Esophagus muscularis mucosa (tissue), 4 donors: ENCODE data around the gene WDFY4. TPM values are rescaled to one million over a fixed set of nuclear protein-coding genes. Genes with fewer than 3 reads are reported as not detected.

Source experiments
- DNase-seq: peaks from one replicate; pipeline ENCODE4 v3.0.0-alpha.2; 2017; ENCODE audit errors: extremely low spot score
- H3K27ac ChIP-seq, 4 donors: fragments of 200-600 bp; sonication (generic); replicated peaks in 1 of 4; 1 replicate in 3 of 4; 2 replicates in 1 of 4; pipeline ENCODE4 v1.5.1; 2016 to 2019; ENCODE audit warnings: mild to moderate bottlenecking in 1 of 4
- H3K27me3 ChIP-seq, 4 donors: fragments of 200-600 bp; sonication (generic); one replicate each; pipeline versions ENCODE4 v1.5.1 to v1.6.0; 2016 to 2019
- H3K36me3 ChIP-seq, 4 donors: fragments of 200-600 bp; sonication (generic); one replicate each; pipeline ENCODE4 v1.5.1; 2016 to 2019
- H3K4me1 ChIP-seq, 4 donors: fragments of 200-600 bp; sonication (generic); one replicate each; pipeline ENCODE4 v1.5.1; 2016 to 2019
- H3K4me3 ChIP-seq, 4 donors: fragments of 200-600 bp; sonication (generic); 1 replicate in 2 of 4; 2 replicates in 2 of 4; pipeline ENCODE4 v1.5.1; 2016 to 2019; ENCODE audit warnings: mild to moderate bottlenecking in 4 of 4, moderate library complexity in 1 of 4
- H3K9me3 ChIP-seq, 4 donors: fragments of 200-600 bp; sonication (generic); 1 replicate in 3 of 4; 2 replicates in 1 of 4; pipeline ENCODE4 v1.5.1; 2016 to 2019
- CTCF ChIP-seq, 3 experiments: fragments of 200-600 bp in 2 of 3; fragments of 450-650 bp in 1 of 3; sonication (generic) in 2 of 3; IDR thresholded peaks; one replicate each; pipeline ENCODE4 v1.5.1; 2017 to 2019; ENCODE audit warnings: antibody characterized with exemption in 3 of 3, mild to moderate bottlenecking in 2 of 3, moderate library complexity in 1 of 3
- EP300 ChIP-seq: sonication (generic); formaldehyde crosslinking; IDR thresholded peaks from one replicate; pipeline ENCODE4 v1.6.1; 2017; ENCODE audit warnings: antibody characterized with exemption
- POLR2A ChIP-seq: fragments of 450-650 bp; IDR thresholded peaks from one replicate; pipeline ENCODE4 v1.6.1; 2017; ENCODE audit warnings: antibody characterized with exemption, moderate library complexity, mild to moderate bottlenecking, low read depth
- POLR2AphosphoS5 ChIP-seq, 2 donors: sonication (generic); formaldehyde crosslinking; IDR thresholded peaks; one replicate each; pipeline ENCODE4 v1.6.1; 2017; ENCODE audit warnings: antibody characterized with exemption in 2 of 2
- WGBS: methylation state at CpG from one replicate; pipeline ENCODE4 v1.1.5; 2018; 5-methylcytosine and 5-hydroxymethylcytosine counted together
- intact Hi-C: fragments of 100-400 bp; cut with DNase I; formaldehyde crosslinking; loops from one replicate; pipeline ENCODE4 v1.15.1; 2023
- total RNA-seq, 4 donors: library from RNA; depleted of rRNA; stranded (reverse); fragments of >200 nt; gene quantifications; one replicate each; pipeline versions ENCODE4 v1.1.0 to v1.2.1, GENCODE V29; 2016

The WDFY4 gene
- total RNA-seq, 4 donors from 2014 or later: 2.3 to 7.3 (median 5.2) TPM

- intact Hi-C loops: no loop called here
- H3K9me3 ChIP-seq: no peaks in the 10 kb centered on the region
- H3K4me3 ChIP-seq: no peak overlapping the region
- peaks cover 0 to 18% (median 0%) of the 10 kb centered on the region in 4 donors for H3K27me3 ChIP-seq
- peaks cover 0 to 15% (median 2%) of the 10 kb centered on the region in 4 donors for H3K4me1 ChIP-seq
- 53% methylated on average over 5 of the region's 5 CpGs for WGBS
- H3K36me3 ChIP-seq: no peaks in the 10 kb centered on the region
- no peak for DNase-seq
- no peak overlapping the region for H3K27ac ChIP-seq
- TF ChIP-seq CTCF (IDR thresholded peaks at IDR 0.05) (no peak), EP300 (no peak), POLR2AphosphoS5 (IDR thresholded peaks at IDR 0.05) (no peak), POLR2A (no peak)
Observed at GRCh38 chr10:48708144-48708543, 23.5 kb downstream of the WDFY4 start.

- TF ChIP-seq POLR2A: no peak
- TF ChIP-seq POLR2AphosphoS5 (IDR thresholded peaks at IDR 0.05): no peak
- TF ChIP-seq EP300: no peak
- Histone ChIP-seq H3K4me1 (peaks cover 0 to 15% (median 5%) of the 10 kb centered on the region in 4 donors), H3K4me3 (no peak overlapping the region), H3K36me3 (no peaks in the 10 kb centered on the region), H3K27me3 (peaks cover 0 to 2% (median 0%) of the 10 kb centered on the region in 4 donors), H3K27ac (no peak overlapping the region), H3K9me3 (peaks cover 0 to 8% (median 0%) of the 10 kb centered on the region in 4 donors)
- DNase-seq: no peak
- 75% methylated on average over 6 of the region's 6 CpGs for WGBS
- intact Hi-C loops: no loop called here
Observed at GRCh38 chr10:48710647-48711275, 26.1 kb downstream of the WDFY4 start.

GRCh38 chr10:48711830-48712229 is 27.2 kb downstream of the WDFY4 start:
- no peak for DNase-seq
- intact Hi-C loops: no loop called here
- no peak overlapping the region for H3K4me3 ChIP-seq
- H3K27ac ChIP-seq: no peak overlapping the region
- TF ChIP-seq POLR2AphosphoS5 (IDR thresholded peaks at IDR 0.05) (no peak), POLR2A (no peak), CTCF (IDR thresholded peaks at IDR 0.05) (no peak), EP300 (no peak)
- H3K27me3 ChIP-seq: no peaks in the 10 kb centered on the region
- 85% methylated on average over 3 of the region's 3 CpGs for WGBS
- H3K9me3 ChIP-seq: peaks cover 0 to 8% (median 0%) of the 10 kb centered on the region in 4 donors
- no peaks in the 10 kb centered on the region for H3K36me3 ChIP-seq
- peaks cover 0 to 15% (median 5%) of the 10 kb centered on the region in 4 donors for H3K4me1 ChIP-seq

- DNase-seq: no peak
- intact Hi-C loops: no loop called here
- no peak for TF ChIP-seq POLR2AphosphoS5 (IDR thresholded peaks at IDR 0.05)
- TF ChIP-seq POLR2A: no peak
- TF ChIP-seq EP300: no peak
- no peak for TF ChIP-seq CTCF (IDR thresholded peaks at IDR 0.05)
- Histone ChIP-seq H3K4me3 (no peak overlapping the region), H3K27ac (no peak overlapping the region), H3K27me3 (no peaks in the 10 kb centered on the region), H3K4me1 (peaks cover 0 to 5% (median 0%) of the 10 kb centered on the region in 4 donors), H3K9me3 (peaks cover 0 to 8% (median 0%) of the 10 kb centered on the region in 4 donors), H3K36me3 (no peaks in the 10 kb centered on the region)
Observed at GRCh38 chr10:48714088-48714487, 29.4 kb downstream of the WDFY4 start.

- peaks cover 0 to 4% (median 0%) of the 10 kb centered on the region in 4 donors for H3K27me3 ChIP-seq
- H3K4me1 ChIP-seq: peaks cover 0 to 5% (median 0%) of the 10 kb centered on the region in 4 donors
- H3K9me3 ChIP-seq: peaks cover 0 to 8% (median 0%) of the 10 kb centered on the region in 4 donors
- H3K36me3 ChIP-seq: no peaks in the 10 kb centered on the region
- H3K27ac ChIP-seq: no peak overlapping the region
- no peak overlapping the region for H3K4me3 ChIP-seq
- WGBS: 62% methylated on average over 4 of the region's 4 CpGs
- DNase-seq: no peak
- intact Hi-C loops: no loop called here
- TF ChIP-seq POLR2A (no peak), POLR2AphosphoS5 (IDR thresholded peaks at IDR 0.05) (no peak), CTCF (IDR thresholded peaks at IDR 0.05) (no peak), EP300 (no peak)
Observed at GRCh38 chr10:48716416-48716815, 31.7 kb downstream of the WDFY4 start.
